GM12801 (cell line): Measurements from ENCODE around the gene COG5.

Experiments
- CTCF ChIP-seq: IDR thresholded peaks from one replicate; pipeline ENCODE4 v1.5.1; 2011; ENCODE audit warnings: control low read depth; ENCODE audit not compliant: insufficient read length; ENCODE audit errors: extremely low read depth

The COG5 gene

GRCh38 chr7:107486041-107486440 lies 77.7 kb downstream of the COG5 start:
- no peak for TF ChIP-seq CTCF

- no peak for TF ChIP-seq CTCF
Observed at GRCh38 chr7:107482571-107482970, 81.1 kb downstream of the COG5 start.

GRCh38 chr7:107480932-107481331 lies 82.8 kb downstream of the COG5 start:
- TF ChIP-seq CTCF = no peak

GRCh38 chr7:107479303-107479702 lies 84.4 kb downstream of the COG5 start:
- no peak for TF ChIP-seq CTCF

GRCh38 chr7:107474104-107474521 lies 89.6 kb downstream of the COG5 start:
- no peak for TF ChIP-seq CTCF

- TF ChIP-seq CTCF = no peak
Observed at GRCh38 chr7:107472116-107472515, 91.6 kb downstream of the COG5 start.

GRCh38 chr7:107471292-107472070 lies 92.2 kb downstream of the COG5 start:
- TF ChIP-seq CTCF = no peak
